CD8-positive, alpha-beta memory T cell (primary cell): ENCODE measurements around the gene MAPT. TPM values are rescaled to one million over a fixed set of nuclear protein-coding genes. Genes with fewer than 3 reads are reported as not detected.

ENCODE experiments used
- CTCF ChIA-PET: fragments of 350-600 bp; sonication (Branson Sonifier 250); formaldehyde crosslinking; loops from one replicate; lab custom pipeline; 2021; ENCODE audit warnings: antibody characterized with exemption; lab: Charles Lee
- POLR2A ChIA-PET: fragments of 350-600 bp; sonication (Branson Sonifier 250); formaldehyde crosslinking; loops from one replicate; lab custom pipeline; 2021; ENCODE audit warnings: antibody characterized with exemption; lab: Charles Lee
- DNase-seq, 5 donors: peaks; one replicate each; pipeline versions ENCODE4 v3.0.0 to v3.0.0-alpha.2; 2020 to 2022; ENCODE audit warnings: mixed read lengths in 1 of 5
- H3K27ac ChIP-seq: one replicate; pipeline ENCODE4 v1.7.0; 2013; ENCODE audit warnings: low read depth, mild to moderate bottlenecking, low read length, moderate library complexity
- H3K27me3 ChIP-seq: 2 replicates; pipeline ENCODE4 v1.7.0; 2013; ENCODE audit warnings: low read length, mild to moderate bottlenecking; ENCODE audit not compliant: insufficient read depth, poor library complexity, severe bottlenecking
- H3K36me3 ChIP-seq: 2 replicates; pipeline ENCODE4 v1.7.0; 2013; ENCODE audit warnings: mild to moderate bottlenecking, low read length, moderate library complexity; ENCODE audit not compliant: insufficient read depth
- H3K4me1 ChIP-seq: 2 replicates; pipeline ENCODE4 v1.7.0; 2013; ENCODE audit warnings: mild to moderate bottlenecking, low read length, moderate library complexity; ENCODE audit not compliant: insufficient read depth
- H3K4me3 ChIP-seq: 2 replicates; pipeline ENCODE4 v1.7.0; 2013; ENCODE audit warnings: mild to moderate bottlenecking, low read length
- H3K9me3 ChIP-seq: 2 replicates; pipeline ENCODE4 v1.7.0; 2013; ENCODE audit warnings: mild to moderate bottlenecking, low read length
- H3K27ac Mint-ChIP-seq, 8 donors: one replicate each; pipeline ENCODE4 v1.8.0; 2020 to 2021; ENCODE audit warnings: mixed read lengths in 8 of 8, mild to moderate bottlenecking in 6 of 8, inconsistent platforms in 3 of 8, moderate library complexity in 3 of 8
- H3K27me3 Mint-ChIP-seq, 2 donors: one replicate each; pipeline ENCODE4 v1.8.0; 2020 to 2021; ENCODE audit warnings: mixed read lengths in 2 of 2, mild to moderate bottlenecking in 1 of 2, moderate library complexity in 1 of 2
- H3K36me3 Mint-ChIP-seq, 3 donors: one replicate each; pipeline ENCODE4 v1.8.0; 2020 to 2021; ENCODE audit warnings: mixed read lengths in 3 of 3, inconsistent platforms in 1 of 3, mild to moderate bottlenecking in 1 of 3
- H3K4me1 Mint-ChIP-seq, 3 donors: one replicate each; pipeline ENCODE4 v1.8.0; 2020 to 2021; ENCODE audit warnings: mixed read lengths in 3 of 3, inconsistent platforms in 1 of 3, mild to moderate bottlenecking in 1 of 3
- H3K4me3 Mint-ChIP-seq, 7 donors: one replicate each; pipeline ENCODE4 v1.8.0; 2020 to 2021; ENCODE audit warnings: mixed read lengths in 7 of 7, mild to moderate bottlenecking in 6 of 7, moderate library complexity in 4 of 7, inconsistent platforms in 2 of 7
- H3K9me3 Mint-ChIP-seq, 5 donors: one replicate each; pipeline ENCODE4 v1.8.0; 2020 to 2022; ENCODE audit warnings: mixed read lengths in 5 of 5, mild to moderate bottlenecking in 3 of 5, moderate library complexity in 2 of 5, inconsistent platforms in 1 of 5
- polyA plus RNA-seq: library from polyadenylated mRNA; unstranded; fragments of 300-500 nt; fragmentation: Illumina TruSeq; gene quantifications from one replicate; pipeline ENCODE4 v1.2.3, GENCODE V29; 2021
- total RNA-seq, 2 experiments: library from RNA; stranded (reverse); gene quantifications; one replicate each; pipeline ENCODE4 v1.2.3, GENCODE V29; 2021

The MAPT gene
- total and polyA plus RNA-seq, 3 experiments from 2014 or later: 0.36 to 0.42 (median 0.42) TPM

GRCh38 chr17:46031440-46031839 is 137.1 kb downstream of the MAPT start:
- no peaks in the 10 kb centered on the region for H3K4me1 ChIP-seq
- DNase-seq: no peak
- no peaks in the 10 kb centered on the region for H3K27me3 ChIP-seq
- ChIA-PET CTCF (no interaction called here), POLR2A (no interaction called here)
- H3K36me3 ChIP-seq: peaks cover 73% of the 10 kb centered on the region
- Mint-ChIP-seq H3K4me3 (no peak overlapping the region), H3K9me3 (no peaks in the 10 kb centered on the region), H3K27me3 (peaks cover 0 to 2% of the 10 kb centered on the region in 2 donors), H3K4me1 (peaks cover 13 to 40% (median 20%) of the 10 kb centered on the region in 3 donors), H3K27ac (no peak overlapping the region), H3K36me3 (peaks cover 4 to 91% (median 31%) of the 10 kb centered on the region in 3 donors)
- H3K27ac ChIP-seq: no peak overlapping the region
- no peaks in the 10 kb centered on the region for H3K9me3 ChIP-seq
- H3K4me3 ChIP-seq: no peak overlapping the region

DNA sequence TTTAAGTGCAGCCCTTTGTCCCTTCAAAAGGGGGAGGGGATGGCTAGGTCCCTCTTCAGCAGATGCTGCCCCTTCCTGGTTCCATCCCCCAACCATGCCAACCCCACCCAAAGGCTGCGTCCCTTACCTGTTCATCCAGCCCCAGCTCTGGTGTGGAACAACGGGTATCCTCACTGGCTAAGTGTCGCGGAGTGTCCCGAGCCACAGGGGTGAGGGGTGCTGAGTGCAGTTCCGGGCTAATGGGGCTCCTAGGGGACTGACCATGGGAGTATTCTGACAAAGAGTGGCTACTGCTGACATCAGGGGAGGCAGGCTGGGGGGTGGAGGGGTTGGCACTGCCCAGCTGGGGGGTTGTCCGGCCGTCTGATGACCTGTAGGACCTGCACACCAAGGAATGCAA is 137.6 kb downstream of the MAPT start:
- POLR2A ChIA-PET: no interaction called here
- peaks cover 74% of the 10 kb centered on the region for H3K36me3 ChIP-seq

DNA sequence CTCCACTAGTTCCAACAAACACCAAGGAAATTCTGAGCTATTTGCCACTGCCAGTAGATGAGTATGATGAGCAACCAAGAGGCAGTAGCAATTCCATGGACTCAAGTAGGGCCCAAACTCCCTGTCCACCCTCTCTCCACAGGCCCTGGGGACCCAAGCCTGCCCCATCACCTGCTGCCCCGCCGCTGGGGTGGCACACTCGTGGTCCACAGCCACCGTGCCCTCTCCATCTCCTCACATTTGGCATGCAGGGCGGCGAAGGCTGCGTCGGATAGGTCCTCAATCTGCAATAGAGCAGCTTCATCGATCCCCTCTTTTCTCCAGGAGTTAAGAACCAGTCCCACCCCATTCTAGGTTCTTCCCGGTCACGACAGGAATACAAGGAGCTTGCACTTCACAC is 138.6 kb downstream of the MAPT start:
- CTCF ChIA-PET: interaction anchor here (0.8 to 1.6 kb wide), 2 partner anchors 11 to 13 kb away, joined by 3 to 6 read pairs; no protein-coding TSS in a partner anchor
- no peak overlapping the region for H3K4me3 ChIP-seq
- H3K4me3 Mint-ChIP-seq: no peak overlapping the region
- H3K27ac Mint-ChIP-seq: peak overlapping the region in 4 of 8 donors; percentile 5 to 70 (median 38)
- no peaks in the 10 kb centered on the region for H3K4me1 ChIP-seq
- peaks cover 13 to 39% (median 20%) of the 10 kb centered on the region in 3 donors for H3K4me1 Mint-ChIP-seq
- no peak for DNase-seq
- peaks cover 75% of the 10 kb centered on the region for H3K36me3 ChIP-seq
- no peaks in the 10 kb centered on the region for H3K27me3 ChIP-seq
- POLR2A ChIA-PET: no interaction called here
- H3K27me3 Mint-ChIP-seq: peaks cover 0 to 2% of the 10 kb centered on the region in 2 donors
- H3K9me3 ChIP-seq: no peaks in the 10 kb centered on the region
- no peaks in the 10 kb centered on the region for H3K9me3 Mint-ChIP-seq
- H3K36me3 Mint-ChIP-seq: peaks cover 5 to 96% (median 34%) of the 10 kb centered on the region in 3 donors
- H3K27ac ChIP-seq: no peak overlapping the region

More for the DNA sequence above, 137.6 kb downstream of the MAPT start:
- no peak for DNase-seq
- Mint-ChIP-seq H3K9me3 (no peaks in the 10 kb centered on the region), H3K27me3 (peaks cover 0 to 2% of the 10 kb centered on the region in 2 donors), H3K36me3 (peaks cover 4 to 94% (median 31%) of the 10 kb centered on the region in 3 donors), H3K4me1 (peaks cover 13 to 40% (median 20%) of the 10 kb centered on the region in 3 donors), H3K27ac (peak overlapping the region in 3 of 8 donors; percentile 21 to 44 (median 40)), H3K4me3 (no peak overlapping the region)
- no peaks in the 10 kb centered on the region for H3K9me3 ChIP-seq
- CTCF ChIA-PET: no interaction called here
- H3K4me3 ChIP-seq: no peak overlapping the region
- H3K27me3 ChIP-seq: no peaks in the 10 kb centered on the region
- H3K4me1 ChIP-seq: no peaks in the 10 kb centered on the region
- no peak overlapping the region for H3K27ac ChIP-seq

GRCh38 chr17:46033392-46033791 is 139.0 kb downstream of the MAPT start:
- Histone ChIP-seq H3K27ac (no peak overlapping the region), H3K9me3 (no peaks in the 10 kb centered on the region), H3K27me3 (no peaks in the 10 kb centered on the region), H3K4me1 (no peaks in the 10 kb centered on the region), H3K4me3 (no peak overlapping the region), H3K36me3 (peaks cover 80% of the 10 kb centered on the region)
- no peak overlapping the region for H3K4me3 Mint-ChIP-seq
- H3K27ac Mint-ChIP-seq: peak overlapping the region in 3 of 8 donors; percentile 35 to 70 (median 40)
- ChIA-PET CTCF (interaction anchor here (0.8 to 1.6 kb wide), 3 partner anchors 10 to 14 kb away, joined by 3 to 6 read pairs (median 3); no protein-coding TSS in a partner anchor), POLR2A (no interaction called here)
- H3K4me1 Mint-ChIP-seq: peaks cover 18 to 38% (median 20%) of the 10 kb centered on the region in 3 donors
- no peaks in the 10 kb centered on the region for H3K9me3 Mint-ChIP-seq
- peaks cover 10 to 96% (median 39%) of the 10 kb centered on the region in 3 donors for H3K36me3 Mint-ChIP-seq
- H3K27me3 Mint-ChIP-seq: peaks cover 0 to 2% of the 10 kb centered on the region in 2 donors
- DNase-seq: no peak

DNA sequence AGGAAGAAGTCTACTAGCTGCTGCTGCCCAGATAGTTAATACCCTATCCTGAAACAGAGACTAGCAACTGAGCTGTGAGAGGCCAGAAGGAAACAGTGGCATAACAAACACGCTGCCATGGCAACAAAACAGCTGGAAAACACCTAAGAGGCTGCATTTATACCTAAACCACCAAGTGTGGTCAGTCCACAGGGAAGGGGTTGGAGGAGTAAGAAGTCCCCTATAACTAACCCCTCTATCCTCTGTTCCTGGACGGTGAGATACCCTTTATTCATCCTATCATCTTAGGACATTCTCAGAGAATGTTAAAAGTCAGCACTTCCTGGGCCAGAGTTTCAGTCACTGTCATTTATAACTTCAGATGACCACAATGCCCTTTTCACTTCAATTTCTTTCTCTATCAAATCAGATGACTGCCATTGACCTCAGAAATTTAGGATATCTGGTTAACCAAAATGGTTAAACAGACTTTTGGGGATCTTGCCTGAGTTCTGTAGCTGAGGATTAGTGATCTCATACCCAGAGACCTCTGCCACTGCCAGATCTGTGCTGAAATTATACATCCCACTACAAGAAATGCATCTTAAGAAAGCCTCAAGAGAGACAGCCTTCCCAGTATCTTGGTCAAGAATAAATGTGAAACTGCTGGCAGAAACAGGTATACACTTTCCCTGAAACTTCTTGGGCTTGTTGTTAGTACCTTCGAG is 140.9 kb downstream of the MAPT start:
- H3K27ac Mint-ChIP-seq: peak overlapping the region; percentile 45 to 81 (median 74)
- ChIA-PET POLR2A (interaction anchor here (0.7 kb wide), 1 partner anchor 176 kb away, joined by 3 read pairs; no protein-coding TSS in a partner anchor), CTCF (interaction anchor here (1.7 kb wide), 1 partner anchor 9 kb away, joined by 7 read pairs; no protein-coding TSS in a partner anchor)
- Histone ChIP-seq H3K9me3 (no peaks in the 10 kb centered on the region), H3K4me3 (no peak overlapping the region), H3K4me1 (no peaks in the 10 kb centered on the region), H3K36me3 (peaks cover 96% of the 10 kb centered on the region), H3K27me3 (no peaks in the 10 kb centered on the region), H3K27ac (no peak overlapping the region)
- DNase-seq: no peak
- no peak overlapping the region for H3K4me3 Mint-ChIP-seq
- H3K4me1 Mint-ChIP-seq: peaks cover 11 to 26% (median 12%) of the 10 kb centered on the region in 3 donors
- no peaks in the 10 kb centered on the region for H3K9me3 Mint-ChIP-seq
- H3K36me3 Mint-ChIP-seq: peaks cover 10 to 99% (median 36%) of the 10 kb centered on the region in 3 donors
- peaks cover 0 to 2% of the 10 kb centered on the region in 2 donors for H3K27me3 Mint-ChIP-seq

GRCh38 chr17:46036491-46036890 is 142.1 kb downstream of the MAPT start:
- POLR2A ChIA-PET: no interaction called here
- no peak overlapping the region for H3K4me3 ChIP-seq
- H3K4me1 Mint-ChIP-seq: peaks cover 11 to 23% (median 13%) of the 10 kb centered on the region in 3 donors
- no peak for DNase-seq
- no peaks in the 10 kb centered on the region for H3K9me3 Mint-ChIP-seq
- peaks cover 0 to 2% of the 10 kb centered on the region in 2 donors for H3K27me3 Mint-ChIP-seq
- H3K27me3 ChIP-seq: no peaks in the 10 kb centered on the region
- H3K4me3 Mint-ChIP-seq: no peak overlapping the region
- peaks cover 92% of the 10 kb centered on the region for H3K36me3 ChIP-seq
- H3K27ac Mint-ChIP-seq: peak overlapping the region in 5 of 8 donors; percentile 19 to 87 (median 72)
- H3K27ac ChIP-seq: no peak overlapping the region
- CTCF ChIA-PET: interaction anchor here (0.6 to 2.1 kb wide), 3 partner anchors 8 to 157 kb away, joined by 4 to 7 read pairs (median 4); partner anchors contain the start of gene KANSL1
- peaks cover 10 to 99% (median 34%) of the 10 kb centered on the region in 3 donors for H3K36me3 Mint-ChIP-seq
- no peaks in the 10 kb centered on the region for H3K4me1 ChIP-seq
- H3K9me3 ChIP-seq: no peaks in the 10 kb centered on the region

DNA sequence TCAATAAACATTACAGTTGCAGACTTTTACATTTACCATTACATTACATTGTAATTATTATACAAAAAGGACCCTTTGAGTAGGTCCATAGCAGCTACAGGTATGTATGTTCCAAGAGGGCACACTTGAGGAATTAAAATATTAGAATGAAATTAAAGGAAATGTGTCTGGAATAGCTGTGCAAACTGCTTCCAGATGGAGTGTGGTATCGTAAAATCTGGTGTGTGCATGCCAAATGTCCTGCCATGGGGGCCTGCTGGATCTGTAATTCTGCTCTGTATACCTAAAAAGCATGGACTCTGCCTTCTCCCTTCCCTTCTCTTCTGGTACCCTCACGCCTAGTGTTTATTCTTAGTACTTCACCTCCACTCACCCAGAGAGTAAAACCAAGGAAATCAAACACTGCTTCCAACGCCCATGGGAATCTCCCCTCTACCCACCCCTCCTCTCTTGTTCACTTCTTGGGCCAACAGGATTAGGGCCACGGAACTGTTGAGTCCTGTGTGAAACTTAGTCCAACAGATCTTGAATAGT is 143.4 kb downstream of the MAPT start:
- POLR2A ChIA-PET: interaction anchor here (0.8 kb wide), 1 partner anchor 18 kb away, joined by 5 read pairs; no protein-coding TSS in a partner anchor
- Histone ChIP-seq H3K4me3 (no peak overlapping the region), H3K36me3 (peaks cover 81% of the 10 kb centered on the region), H3K27me3 (no peaks in the 10 kb centered on the region), H3K4me1 (no peaks in the 10 kb centered on the region), H3K27ac (no peak overlapping the region), H3K9me3 (no peaks in the 10 kb centered on the region)
- no peak for DNase-seq
- CTCF ChIA-PET: interaction anchor here (0.8 to 2.3 kb wide), 3 partner anchors 17 to 175 kb away, joined by 4 to 9 read pairs (median 4); no protein-coding TSS in a partner anchor
- H3K9me3 Mint-ChIP-seq: no peaks in the 10 kb centered on the region
- H3K27me3 Mint-ChIP-seq: no peaks in the 10 kb centered on the region
- peaks cover 10 to 96% (median 28%) of the 10 kb centered on the region in 3 donors for H3K36me3 Mint-ChIP-seq
- H3K4me3 Mint-ChIP-seq: no peak overlapping the region
- H3K4me1 Mint-ChIP-seq: peaks cover 11 to 23% (median 13%) of the 10 kb centered on the region in 3 donors
- peak overlapping the region; percentile 11 to 84 (median 59) for H3K27ac Mint-ChIP-seq
